HG03439 (cell line): ENCODE results near the gene AK5.

ENCODE experiments used
- ATAC-seq: cut with Tn5 transposase; IDR thresholded peaks from one replicate; pipeline ENCODE4 v1.9.1; 2021; ENCODE audit warnings: mild to moderate bottlenecking, moderate library complexity; ENCODE audit not compliant: unreplicated experiment

Gene AK5

GRCh38 chr1:77571642-77572041, 289.8 kb downstream of the AK5 start:
- no peak for ATAC-seq

- ATAC-seq: no peak
Observed at GRCh38 chr1:77579547-77579946, 297.7 kb downstream of the AK5 start.

GRCh38 chr1:77582905-77583304, 301.1 kb downstream of the AK5 start:
- ATAC-seq: no peak

GRCh38 chr1:77583483-77583882, 301.7 kb downstream of the AK5 start:
- ATAC-seq: no peak

GRCh38 chr1:77584884-77585283, 303.1 kb downstream of the AK5 start:
- ATAC-seq: no peak

GRCh38 chr1:77585610-77586314, 303.9 kb downstream of the AK5 start:
- no peak for ATAC-seq

- ATAC-seq: no peak
Observed at GRCh38 chr1:77589231-77589630, 307.4 kb downstream of the AK5 start.

GRCh38 chr1:77590651-77591050, 308.8 kb downstream of the AK5 start:
- ATAC-seq: no peak

GRCh38 chr1:77592906-77593305, 311.1 kb downstream of the AK5 start:
- no peak for ATAC-seq

GRCh38 chr1:77594366-77595112, 312.7 kb downstream of the AK5 start:
- ATAC-seq: peak; percentile 79

- no peak for ATAC-seq
Observed at GRCh38 chr1:77597310-77597709, 315.5 kb downstream of the AK5 start.

GRCh38 chr1:77605246-77606026, 323.6 kb downstream of the AK5 start:
- no peak for ATAC-seq

- ATAC-seq: no peak
Observed at GRCh38 chr1:77608893-77609292, 327.1 kb downstream of the AK5 start.
